Esophagus squamous epithelium (tissue), 5 donors: Measurements from ENCODE around the gene CRYAB. TPM values are rescaled to one million over a fixed set of nuclear protein-coding genes. Genes with fewer than 3 reads are reported as not detected.
"Not testable (repeated sequence)": the region's sequence is repeated elsewhere in the genome, so short reads cannot be mapped to it uniquely, and the experiment has no call there.

Experiments used
- DNase-seq: peaks from one replicate; lab custom pipeline; 2025; lab: John Stamatoyannopoulos, UW
- H3K27ac ChIP-seq, 4 donors: fragments of 200-600 bp; sonication (generic); one replicate each; pipeline ENCODE4 v1.5.1; 2016 to 2019; ENCODE audit warnings: mild to moderate bottlenecking in 1 of 4
- H3K27me3 ChIP-seq, 4 donors: fragments of 200-600 bp; sonication (generic); 1 replicate in 3 of 4; 2 replicates in 1 of 4; pipeline versions ENCODE4 v1.5.1 to v1.6.0; 2017 to 2021; ENCODE audit warnings: antibody characterized with exemption in 1 of 4
- H3K36me3 ChIP-seq, 3 donors: fragments of 200-600 bp; sonication (generic); one replicate each; pipeline ENCODE4 v1.5.1; 2016 to 2019
- H3K4me1 ChIP-seq, 3 donors: fragments of 200-600 bp; sonication (generic); one replicate each; pipeline ENCODE4 v1.5.1; 2017 to 2019
- H3K4me3 ChIP-seq, 4 donors: fragments of 200-600 bp; sonication (generic); 1 replicate in 3 of 4; 2 replicates in 1 of 4; pipeline ENCODE4 v1.5.1; 2016 to 2019; ENCODE audit warnings: mild to moderate bottlenecking in 2 of 4, moderate library complexity in 1 of 4
- H3K9me3 ChIP-seq, 3 donors: fragments of 200-600 bp; sonication (generic); one replicate each; pipeline ENCODE4 v1.5.1; 2016 to 2019
- CTCF ChIP-seq, 6 experiments: fragments of 450-650 bp in 4 of 6; fragments of 200-600 bp in 2 of 6; sonication (generic) in 2 of 6; IDR thresholded peaks; one replicate each; pipeline ENCODE4 v1.5.1; 2016 to 2019; ENCODE audit warnings: antibody characterized with exemption in 6 of 6, mild to moderate bottlenecking in 4 of 6, moderate library complexity in 4 of 6
- POLR2A ChIP-seq, 4 donors: fragments of 450-650 bp; IDR thresholded peaks; one replicate each; pipeline ENCODE4 v1.6.1; 2017; ENCODE audit warnings: antibody characterized with exemption in 4 of 4, mild to moderate bottlenecking in 4 of 4, moderate library complexity in 3 of 4
- WGBS, 2 donors: methylation state at CpG; one replicate each; pipeline ENCODE4 v1.1.5; 2018; 5-methylcytosine and 5-hydroxymethylcytosine counted together
- intact Hi-C: fragments of 100-400 bp; cut with DNase I; formaldehyde crosslinking; loops from one replicate; pipeline ENCODE4 v1.15.0; 2022
- total RNA-seq, 4 donors: library from RNA; depleted of rRNA; stranded (reverse); fragments of >200 nt; gene quantifications; one replicate each; pipeline ENCODE4 v1.1.0, GENCODE V29; 2016
- donor health status: DM: yes; HTN: yes; CAD: no.

Gene CRYAB
- total RNA-seq, 4 donors from 2014 or later, result 22.9 to 85.0 (median 45.2) TPM

DNA sequence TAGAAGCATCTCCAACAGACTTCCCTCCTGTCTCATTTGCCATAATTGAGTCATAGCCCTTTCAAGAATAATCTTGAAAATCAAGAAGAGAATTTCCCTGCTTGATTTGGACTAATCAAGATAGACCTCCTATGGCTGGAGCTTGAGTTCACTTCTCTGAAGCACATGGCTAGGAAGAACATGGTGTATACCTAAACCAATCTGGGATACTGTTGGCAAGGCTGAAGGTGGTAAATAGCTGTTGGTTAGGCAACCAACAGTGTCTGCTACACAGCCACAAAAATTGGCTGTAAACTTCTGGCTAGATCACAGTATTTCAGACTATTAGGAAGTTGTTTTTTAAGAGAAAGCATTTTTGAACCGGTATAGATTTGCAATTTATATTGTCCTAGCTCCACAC, 4.9 kb downstream of the CRYAB start:
- Histone ChIP-seq H3K4me1 (peaks cover 4 to 27% (median 7%) of the 10 kb centered on the region in 3 donors), H3K27ac (no peak overlapping the region), H3K4me3 (no peak overlapping the region), H3K9me3 (no peaks in the 10 kb centered on the region), H3K27me3 (no peaks in the 10 kb centered on the region), H3K36me3 (peaks cover 0 to 12% (median 0%) of the 10 kb centered on the region in 3 donors)
- no peak for DNase-seq
- TF ChIP-seq CTCF (IDR thresholded peaks at IDR 0.05) (no peak), POLR2A (IDR thresholded peaks at IDR 0.05) (no peak)
- WGBS, 2 donors, result 81 to 94% methylated on average over 1 of the region's 1 CpG
- intact Hi-C loops, result no loop called here

DNA sequence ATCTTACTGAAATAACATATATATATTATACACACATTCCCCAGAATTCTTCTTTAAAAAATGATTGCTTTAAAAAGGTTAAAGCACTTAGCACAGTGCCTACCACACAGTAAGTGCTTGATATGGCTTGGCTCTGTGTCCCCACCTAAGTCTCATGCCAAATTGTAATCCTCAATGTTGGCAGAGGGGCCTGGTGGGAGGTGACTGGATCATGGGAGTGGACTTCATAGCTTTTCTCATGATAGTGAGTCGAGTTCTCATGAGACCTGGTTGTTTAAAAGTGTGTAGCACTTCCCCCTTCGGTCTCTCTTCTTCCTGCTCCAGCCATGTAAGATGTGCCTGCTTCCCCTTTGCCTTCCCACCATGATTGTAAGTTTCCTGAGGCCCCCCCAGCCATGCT, 6.2 kb downstream of the CRYAB start:
- H3K36me3 ChIP-seq, result peaks cover 0 to 12% (median 0%) of the 10 kb centered on the region in 3 donors
- no peaks in the 10 kb centered on the region for H3K27me3 ChIP-seq
- H3K4me1 ChIP-seq, result peaks cover 0 to 14% (median 0%) of the 10 kb centered on the region in 3 donors
- DNase-seq, result no peak
- intact Hi-C loops, result no loop called here
- WGBS, 2 donors, result 33 to 44% methylated on average over 2 of the region's 2 CpGs
- no peak overlapping the region for H3K27ac ChIP-seq
- TF ChIP-seq CTCF (IDR thresholded peaks at IDR 0.05) (no peak), POLR2A (IDR thresholded peaks at IDR 0.05) (no peak)
- no peaks in the 10 kb centered on the region for H3K9me3 ChIP-seq
- no peak overlapping the region for H3K4me3 ChIP-seq

GRCh38 chr11:111886844-111887243, 24.7 kb downstream of the CRYAB start:
- Histone ChIP-seq H3K9me3 (no peaks in the 10 kb centered on the region), H3K27ac (no peak overlapping the region), H3K4me1 (no peaks in the 10 kb centered on the region), H3K4me3 (no peak overlapping the region), H3K36me3 (peaks cover 0 to 15% (median 0%) of the 10 kb centered on the region in 3 donors), H3K27me3 (no peaks in the 10 kb centered on the region)
- intact Hi-C loops, result no loop called here
- no peak for TF ChIP-seq POLR2A (IDR thresholded peaks at IDR 0.05)
- DNase-seq, result no peak
- WGBS, 2 donors, result 69 to 74% methylated on average over 2 of the region's 2 CpGs

GRCh38 chr11:111886032-111886431, 25.5 kb downstream of the CRYAB start:
- DNase-seq, result no peak
- Histone ChIP-seq H3K4me1 (no peaks in the 10 kb centered on the region), H3K27me3 (no peaks in the 10 kb centered on the region), H3K36me3 (peaks cover 0 to 15% (median 0%) of the 10 kb centered on the region in 3 donors), H3K9me3 (no peaks in the 10 kb centered on the region), H3K27ac (no peak overlapping the region), H3K4me3 (no peak overlapping the region)
- WGBS, 2 donors, result 67 to 75% methylated on average over 4 of the region's 4 CpGs
- TF ChIP-seq CTCF (IDR thresholded peaks at IDR 0.05) (no peak), POLR2A (IDR thresholded peaks at IDR 0.05) (no peak)
- intact Hi-C loops, result no loop called here

GRCh38 chr11:111885053-111885452, 26.5 kb downstream of the CRYAB start:
- H3K4me3 ChIP-seq, H3K9me3 ChIP-seq, H3K27me3 ChIP-seq, DNase-seq, H3K4me1 ChIP-seq, intact Hi-C loops, H3K27ac ChIP-seq: not testable (repeated sequence)
- peaks cover 0 to 15% (median 0%) of the 10 kb centered on the region in 3 donors for H3K36me3 ChIP-seq
- WGBS, 2 donors, result 82 to 97% methylated on average over 4 of the region's 4 CpGs

DNA sequence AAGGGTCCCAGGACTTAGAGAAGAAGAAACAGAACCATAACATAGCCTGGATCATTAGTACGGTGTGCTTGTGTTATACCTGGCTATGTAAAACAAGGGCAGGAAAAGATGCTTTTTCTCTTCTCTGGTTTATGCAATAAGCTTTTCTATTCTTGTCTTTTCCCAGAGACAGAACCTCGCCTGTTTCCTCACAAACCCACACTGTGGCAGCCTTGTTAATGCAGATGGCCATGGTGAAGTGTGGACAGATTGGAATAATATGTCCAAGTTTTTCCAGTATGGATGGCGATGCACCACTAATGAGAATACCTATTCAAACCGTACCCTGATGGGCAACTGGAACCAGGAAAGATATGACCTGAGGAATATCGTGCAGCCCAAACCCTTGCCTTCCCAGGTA, 29.4 kb downstream of the CRYAB start:
- peaks cover 6 to 23% (median 7%) of the 10 kb centered on the region in 3 donors for H3K4me1 ChIP-seq
- no peak for TF ChIP-seq POLR2A (IDR thresholded peaks at IDR 0.05)
- no peak for TF ChIP-seq CTCF (IDR thresholded peaks at IDR 0.05)
- intact Hi-C loops, result no loop called here
- no peak overlapping the region for H3K27ac ChIP-seq
- no peak overlapping the region for H3K4me3 ChIP-seq
- DNase-seq, result no peak
- WGBS, 2 donors, result 87 to 90% methylated on average over 5 of the region's 5 CpGs
- no peaks in the 10 kb centered on the region for H3K9me3 ChIP-seq
- H3K27me3 ChIP-seq, result no peaks in the 10 kb centered on the region
- peaks cover 0 to 15% (median 0%) of the 10 kb centered on the region in 3 donors for H3K36me3 ChIP-seq
